ENCODE results near the gene ADORA3.
A peak's percentile ranks its signal among the peaks of the same experiment; 100 is the strongest.

The ADORA3 gene

GRCh38 chr1:111507411-111508201 lies 4.2 kb upstream of the ADORA3 start:
- in situ Hi-C loops (cut with MboI; ENCODE audit: low sequenced_read_pairs, unreplicated experiment), result loop anchor here (10.0 kb wide), 2 partner anchors 157 to 237 kb away; no protein-coding TSS in a partner anchor
- TF ChIP-seq CTCF (IDR thresholded peaks at IDR 0.05; ENCODE audit: borderline replicate concordance, control extremely low read depth, extremely low read depth, insufficient read depth, missing control alignments), result no peak
- peak; percentile 71 for DNase-seq (ENCODE audit: low spot score)

GRCh38 chr1:111506561-111506960 lies 3.1 kb upstream of the ADORA3 start:
- no peak for TF ChIP-seq CTCF (IDR thresholded peaks at IDR 0.05; ENCODE audit: borderline replicate concordance, control extremely low read depth, extremely low read depth, insufficient read depth, missing control alignments)
- DNase-seq (ENCODE audit: low spot score), result no peak
- in situ Hi-C loops (cut with MboI; ENCODE audit: low sequenced_read_pairs, unreplicated experiment), result loop anchor here (10.0 kb wide), 2 partner anchors 158 to 238 kb away; no protein-coding TSS in a partner anchor

- DNase-seq (ENCODE audit: low spot score), result peak; percentile 68
- TF ChIP-seq CTCF (IDR thresholded peaks at IDR 0.05; ENCODE audit: borderline replicate concordance, control extremely low read depth, extremely low read depth, insufficient read depth, missing control alignments), result no peak
- in situ Hi-C loops (cut with MboI; ENCODE audit: low sequenced_read_pairs, unreplicated experiment), result loop anchor here (10.0 kb wide), 2 partner anchors 159 to 239 kb away; no protein-coding TSS in a partner anchor
These were observed 2.2 kb upstream of the ADORA3 start for GRCh38 chr1:111505641-111506119.

GRCh38 chr1:111504097-111504496 lies 664 bp upstream of the ADORA3 start:
- no peak for TF ChIP-seq CTCF (IDR thresholded peaks at IDR 0.05; ENCODE audit: borderline replicate concordance, control extremely low read depth, extremely low read depth, insufficient read depth, missing control alignments)
- DNase-seq (ENCODE audit: low spot score), result no peak
- in situ Hi-C loops (cut with MboI; ENCODE audit: low sequenced_read_pairs, unreplicated experiment), result loop anchor here (10.0 kb wide), 2 partner anchors 161 to 241 kb away; no protein-coding TSS in a partner anchor

GRCh38 chr1:111501645-111502044 lies 1.8 kb downstream of the ADORA3 start:
- no peak for TF ChIP-seq CTCF (IDR thresholded peaks at IDR 0.05; ENCODE audit: borderline replicate concordance, control extremely low read depth, extremely low read depth, insufficient read depth, missing control alignments)
- no peak for DNase-seq (ENCODE audit: low spot score)
- in situ Hi-C loops (cut with MboI; ENCODE audit: low sequenced_read_pairs, unreplicated experiment), result loop anchor here (10.0 kb wide), 2 partner anchors 163 to 243 kb away; no protein-coding TSS in a partner anchor

GRCh38 chr1:111499026-111499785 lies 4.2 kb downstream of the ADORA3 start:
- DNase-seq (ENCODE audit: low spot score), result no peak
- no peak for TF ChIP-seq CTCF (IDR thresholded peaks at IDR 0.05; ENCODE audit: borderline replicate concordance, control extremely low read depth, extremely low read depth, insufficient read depth, missing control alignments)
- in situ Hi-C loops (cut with MboI; ENCODE audit: low sequenced_read_pairs, unreplicated experiment), result no loop called here

Data from GM13976 (cell line).